Mucosa of stomach (tissue), 1 donor: ENCODE measurements around the gene H6PD.

Experiments
- H3K27me3 ChIP-seq: one replicate; pipeline ENCODE4 v1.7.0; 2013; ENCODE audit warnings: mild to moderate bottlenecking, low read length; ENCODE audit not compliant: control insufficient read depth, insufficient read depth
- H3K36me3 ChIP-seq: one replicate; pipeline ENCODE4 v1.7.0; 2013; ENCODE audit warnings: low read length; ENCODE audit not compliant: control insufficient read depth, insufficient read depth
- H3K4me1 ChIP-seq: one replicate; pipeline ENCODE4 v1.7.0; 2013; ENCODE audit warnings: mild to moderate bottlenecking, low read length; ENCODE audit not compliant: control insufficient read depth, insufficient read depth
- H3K4me3 ChIP-seq: one replicate; pipeline ENCODE4 v1.7.0; 2013; ENCODE audit warnings: low read length
- H3K9ac ChIP-seq: one replicate; pipeline ENCODE4 v1.7.0; 2013; ENCODE audit warnings: mild to moderate bottlenecking, low read length, moderate library complexity
- H3K9me3 ChIP-seq: one replicate; pipeline ENCODE4 v1.7.0; 2013; ENCODE audit warnings: mild to moderate bottlenecking, low read length, moderate library complexity; ENCODE audit not compliant: control insufficient read depth
- donor health status: Pancreatic carcinoma.

The H6PD gene

DNA sequence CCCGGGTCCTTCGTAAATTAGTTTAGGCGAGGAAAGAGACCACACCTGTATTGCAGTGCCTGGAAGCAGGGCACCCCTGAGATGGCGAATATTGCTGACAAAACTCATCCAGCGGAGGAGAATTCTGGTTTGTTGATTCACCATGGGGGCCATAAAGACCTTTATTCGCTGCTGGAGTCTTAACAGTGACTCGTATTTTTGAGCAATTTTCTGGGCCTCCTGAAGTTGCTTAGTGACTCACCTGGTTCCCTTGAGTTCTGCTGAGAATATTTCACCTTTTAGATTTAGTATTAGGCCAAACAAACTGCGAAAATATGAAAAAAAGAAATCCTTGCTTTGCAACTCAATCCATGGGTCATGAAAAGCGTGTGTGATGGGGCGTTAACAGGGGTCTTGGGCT is 20.6 kb upstream of the H6PD start:
- H3K4me1 ChIP-seq: no peaks in the 10 kb centered on the region
- H3K4me3 ChIP-seq: no peak overlapping the region
- H3K9me3 ChIP-seq: no peaks in the 10 kb centered on the region
- no peak overlapping the region for H3K9ac ChIP-seq
- H3K27me3 ChIP-seq: no peaks in the 10 kb centered on the region
- no peaks in the 10 kb centered on the region for H3K36me3 ChIP-seq

DNA sequence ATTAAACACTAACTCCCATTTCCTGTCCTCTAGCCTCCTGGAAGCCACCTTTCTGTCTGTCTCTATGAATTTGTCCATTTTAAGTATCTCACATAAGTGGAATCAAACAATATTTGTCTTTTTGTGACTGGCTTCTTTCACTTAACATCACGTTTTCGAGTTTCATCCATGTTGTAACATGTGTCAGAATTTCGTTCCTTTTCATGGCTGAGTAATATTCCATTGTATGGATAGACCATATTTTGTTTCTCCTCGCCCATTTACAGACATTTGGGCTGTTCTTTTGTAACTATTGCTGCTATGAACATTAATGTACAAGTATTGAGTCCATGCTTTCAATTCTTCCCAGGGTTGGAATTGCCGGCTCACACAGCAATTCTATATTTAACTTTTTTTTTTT is 15.7 kb upstream of the H6PD start:
- Histone ChIP-seq H3K9ac (no peak overlapping the region), H3K27me3 (no peaks in the 10 kb centered on the region), H3K36me3 (no peaks in the 10 kb centered on the region), H3K4me1 (no peaks in the 10 kb centered on the region), H3K9me3 (no peaks in the 10 kb centered on the region), H3K4me3 (no peak overlapping the region)

DNA sequence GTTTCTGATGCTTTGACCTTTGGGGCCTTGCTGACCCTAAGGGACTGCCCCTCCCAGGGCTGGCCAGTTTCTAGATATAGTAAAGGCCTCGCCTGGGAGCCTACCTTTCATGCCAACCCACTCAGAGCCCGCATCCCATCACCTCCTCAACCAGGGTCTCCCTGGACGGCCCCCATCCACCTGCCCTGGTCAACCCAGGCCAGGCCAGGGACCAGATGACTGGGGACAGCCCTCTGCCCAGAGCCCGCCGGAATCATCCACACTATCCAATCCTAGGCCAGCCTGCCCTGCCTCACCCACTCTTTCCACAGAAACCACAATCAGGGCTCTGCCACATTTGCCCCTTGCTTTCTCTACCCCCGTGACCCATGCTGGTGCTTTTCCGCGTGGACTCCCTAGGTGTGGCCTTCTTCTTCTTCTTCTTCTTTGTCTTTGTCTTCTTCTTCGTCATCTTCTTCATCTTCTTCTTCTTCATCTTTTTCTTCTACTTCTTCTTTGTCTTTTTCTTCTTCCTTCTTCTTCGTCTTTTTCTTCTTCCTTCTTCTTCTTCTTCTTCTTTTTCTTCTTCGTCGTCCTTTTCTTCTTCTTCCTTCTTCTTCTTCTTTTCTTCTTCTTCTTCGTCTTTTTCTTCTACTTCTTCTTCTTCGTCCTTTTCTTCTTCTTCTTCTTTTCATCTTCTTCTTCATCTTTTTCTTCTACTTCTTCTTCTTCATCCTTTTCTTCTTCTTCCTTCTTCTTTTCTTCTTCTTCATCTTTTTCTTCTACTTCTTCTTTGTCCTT is 11.5 kb upstream of the H6PD start:
- no peaks in the 10 kb centered on the region for H3K4me1 ChIP-seq
- no peaks in the 10 kb centered on the region for H3K36me3 ChIP-seq
- no peak overlapping the region for H3K9ac ChIP-seq
- H3K9me3 ChIP-seq: no peaks in the 10 kb centered on the region
- peaks cover 5% of the 10 kb centered on the region for H3K27me3 ChIP-seq
- no peak overlapping the region for H3K4me3 ChIP-seq

DNA sequence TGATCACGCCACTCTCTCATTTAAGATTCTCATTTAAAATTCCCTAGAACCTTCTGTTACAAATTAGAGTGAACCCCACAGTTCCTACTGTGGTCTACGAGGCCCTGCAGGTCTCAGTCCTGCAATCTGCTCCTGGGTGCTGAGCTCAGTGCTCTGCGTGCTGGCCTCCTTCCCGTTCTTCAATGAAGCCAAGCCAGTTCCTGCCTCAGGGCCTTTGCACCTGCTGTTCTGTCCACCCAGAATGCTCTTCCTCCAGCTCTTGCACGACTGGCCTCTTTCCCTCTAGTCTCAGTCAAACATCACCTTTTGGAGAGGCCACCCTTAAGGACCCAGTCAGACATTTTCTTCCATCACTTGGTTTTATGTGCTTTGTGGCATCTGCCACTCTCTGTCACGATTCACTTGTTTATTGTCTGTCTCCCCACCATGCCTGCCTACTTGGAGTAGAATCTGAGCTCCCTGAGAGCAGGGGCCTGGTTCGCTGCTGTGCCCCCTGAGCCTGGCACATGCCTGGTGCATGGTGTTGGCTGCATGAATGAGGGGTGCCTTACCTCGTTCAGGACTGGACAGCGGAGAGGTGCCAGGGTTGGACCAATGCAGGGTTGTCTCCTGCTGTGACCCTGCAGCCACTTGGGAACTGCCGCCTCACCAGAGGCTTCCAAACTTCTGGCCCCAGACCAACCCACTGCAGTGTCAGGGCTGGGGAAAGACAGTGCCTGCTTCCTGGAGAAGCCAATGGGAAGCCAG is 9.7 kb upstream of the H6PD start:
- Histone ChIP-seq H3K9me3 (no peaks in the 10 kb centered on the region), H3K36me3 (no peaks in the 10 kb centered on the region), H3K9ac (no peak overlapping the region), H3K27me3 (peaks cover 5% of the 10 kb centered on the region), H3K4me3 (no peak overlapping the region), H3K4me1 (no peaks in the 10 kb centered on the region)

DNA sequence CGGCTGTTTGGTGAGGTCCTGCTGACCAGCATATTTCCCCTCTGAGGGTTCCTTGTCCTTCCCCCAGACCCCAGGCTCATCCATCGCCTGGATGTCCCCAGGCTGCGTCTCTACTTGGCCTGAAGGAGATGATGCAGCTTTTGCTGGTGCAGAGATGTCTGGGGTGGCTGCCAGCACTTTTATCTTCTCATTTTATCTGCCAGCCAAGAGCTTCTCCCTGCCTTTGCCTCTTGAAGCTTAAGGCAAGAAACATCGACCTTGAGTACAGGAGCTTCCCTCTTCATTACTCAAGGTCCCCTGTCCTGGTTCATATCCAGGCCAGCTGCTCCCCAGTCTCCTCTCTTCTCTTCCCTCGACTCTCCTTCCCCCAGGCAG is 9.2 kb upstream of the H6PD start:
- no peaks in the 10 kb centered on the region for H3K36me3 ChIP-seq
- H3K4me1 ChIP-seq: no peaks in the 10 kb centered on the region
- H3K27me3 ChIP-seq: peaks cover 5% of the 10 kb centered on the region
- H3K9ac ChIP-seq: no peak overlapping the region
- H3K4me3 ChIP-seq: no peak overlapping the region
- H3K9me3 ChIP-seq: no peaks in the 10 kb centered on the region

DNA sequence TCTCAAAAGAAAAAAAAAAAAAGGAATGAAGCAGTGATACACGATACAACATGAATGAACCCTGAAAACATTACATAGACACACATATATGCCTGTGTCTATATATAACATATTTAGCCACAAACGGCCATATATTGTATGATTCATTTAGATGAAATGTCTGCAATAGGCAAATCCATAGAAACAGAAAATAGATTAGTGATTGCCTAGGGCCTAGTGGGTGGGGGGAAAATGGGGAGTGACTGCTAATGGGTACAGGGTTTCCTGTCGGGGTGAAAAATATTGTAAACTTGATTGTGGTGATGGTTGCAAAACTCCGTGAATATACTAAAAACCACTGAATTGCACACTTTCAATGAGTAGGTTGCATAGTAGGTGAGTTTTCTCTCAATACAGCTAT is 6.0 kb upstream of the H6PD start:
- Histone ChIP-seq H3K27me3 (peaks cover 5% of the 10 kb centered on the region), H3K9ac (no peak overlapping the region), H3K36me3 (no peaks in the 10 kb centered on the region), H3K4me3 (no peak overlapping the region), H3K4me1 (no peaks in the 10 kb centered on the region), H3K9me3 (no peaks in the 10 kb centered on the region)

DNA sequence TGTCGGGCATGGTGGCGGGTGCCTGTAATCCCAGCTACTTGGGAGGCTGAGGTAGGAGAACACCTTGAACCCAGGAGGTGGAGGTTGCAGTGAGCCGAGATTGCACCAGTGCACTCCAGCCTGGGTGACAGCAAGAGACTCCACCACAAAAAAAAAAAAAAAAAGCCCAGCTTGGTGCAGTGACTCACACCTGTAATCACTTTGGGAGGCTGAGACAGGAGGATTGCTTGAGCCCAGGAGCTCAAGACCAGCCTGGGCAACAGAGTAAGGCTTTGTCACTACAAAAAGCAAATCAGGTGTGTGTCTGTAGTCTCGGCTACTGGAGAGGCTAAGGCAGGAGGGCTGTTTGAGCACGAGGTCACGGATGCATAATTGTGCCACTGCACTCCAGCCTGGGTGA is 5.0 kb upstream of the H6PD start:
- Histone ChIP-seq H3K36me3 (no peaks in the 10 kb centered on the region), H3K4me3 (no peak overlapping the region), H3K27me3 (peaks cover 5% of the 10 kb centered on the region), H3K9me3 (no peaks in the 10 kb centered on the region), H3K4me1 (peaks cover 5% of the 10 kb centered on the region), H3K9ac (no peak overlapping the region)

DNA sequence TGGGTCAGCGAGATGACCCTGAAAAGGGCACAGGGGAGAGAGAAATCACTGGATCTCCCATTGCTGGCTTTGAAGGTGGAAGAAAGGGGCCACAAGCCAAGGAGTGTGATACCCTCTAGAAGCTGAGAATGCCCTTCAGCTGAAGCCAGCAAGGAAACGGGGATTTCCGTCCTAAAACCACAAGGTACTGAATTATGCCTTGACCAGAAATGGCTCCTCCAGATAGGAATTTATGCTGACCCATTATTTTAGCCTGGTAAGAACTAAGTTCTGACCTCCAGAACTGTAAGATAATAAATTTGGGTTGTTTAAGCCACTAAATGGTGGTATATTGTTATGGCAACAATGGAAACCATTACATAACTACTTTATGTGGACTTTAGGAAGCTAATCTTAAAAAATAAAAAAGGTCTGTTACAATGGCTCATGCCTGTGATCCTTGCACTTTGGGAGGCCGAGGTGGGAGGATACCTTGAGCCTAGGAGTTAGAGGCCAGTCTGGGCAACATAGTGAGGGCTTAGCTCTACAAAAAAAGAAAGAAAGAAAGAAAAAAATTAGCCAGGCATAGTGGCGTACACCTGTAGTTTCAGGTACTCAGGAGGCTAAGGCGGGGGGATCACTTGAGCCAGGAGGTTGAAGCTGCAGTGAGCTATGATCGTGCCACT is 3.6 kb upstream of the H6PD start:
- no peaks in the 10 kb centered on the region for H3K9me3 ChIP-seq
- H3K36me3 ChIP-seq: no peaks in the 10 kb centered on the region
- H3K4me1 ChIP-seq: peaks cover 10% of the 10 kb centered on the region
- no peak overlapping the region for H3K9ac ChIP-seq
- no peaks in the 10 kb centered on the region for H3K27me3 ChIP-seq
- no peak overlapping the region for H3K4me3 ChIP-seq

DNA sequence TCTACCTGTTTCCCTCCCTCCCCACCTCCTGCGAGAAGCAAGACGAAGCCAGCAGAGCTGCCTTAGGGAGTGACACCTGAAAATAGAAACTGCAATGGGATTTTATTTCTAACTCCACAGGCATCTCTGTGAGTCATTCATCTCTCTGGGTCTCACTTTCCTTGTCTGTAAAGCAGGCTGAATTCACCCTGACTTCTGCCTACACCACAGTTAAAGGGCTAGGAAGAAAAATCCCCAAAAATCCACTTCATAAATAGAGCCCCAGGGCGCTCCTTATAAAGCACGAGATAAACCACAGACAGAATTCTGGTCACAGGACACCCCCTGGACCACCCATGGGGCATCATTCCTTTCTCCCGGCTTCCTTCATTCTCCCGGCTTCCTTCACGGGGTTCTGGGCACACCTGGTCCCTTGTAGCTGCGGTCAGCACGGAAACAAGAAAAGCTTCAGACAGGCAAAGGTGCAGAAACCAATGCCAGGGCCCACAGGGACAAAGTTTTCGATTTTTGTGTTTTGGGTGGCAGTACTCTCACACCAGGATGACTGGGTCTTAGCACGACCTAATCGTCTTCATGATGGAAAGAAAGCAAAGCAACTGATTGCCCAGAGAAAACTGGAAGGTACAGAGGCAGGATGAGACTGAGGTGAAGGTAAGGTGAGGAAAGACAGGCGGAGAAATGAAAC is 2.8 kb upstream of the H6PD start:
- Histone ChIP-seq H3K27me3 (no peaks in the 10 kb centered on the region), H3K36me3 (no peaks in the 10 kb centered on the region), H3K9me3 (no peaks in the 10 kb centered on the region), H3K9ac (no peak overlapping the region), H3K4me3 (no peak overlapping the region), H3K4me1 (peaks cover 15% of the 10 kb centered on the region)

DNA sequence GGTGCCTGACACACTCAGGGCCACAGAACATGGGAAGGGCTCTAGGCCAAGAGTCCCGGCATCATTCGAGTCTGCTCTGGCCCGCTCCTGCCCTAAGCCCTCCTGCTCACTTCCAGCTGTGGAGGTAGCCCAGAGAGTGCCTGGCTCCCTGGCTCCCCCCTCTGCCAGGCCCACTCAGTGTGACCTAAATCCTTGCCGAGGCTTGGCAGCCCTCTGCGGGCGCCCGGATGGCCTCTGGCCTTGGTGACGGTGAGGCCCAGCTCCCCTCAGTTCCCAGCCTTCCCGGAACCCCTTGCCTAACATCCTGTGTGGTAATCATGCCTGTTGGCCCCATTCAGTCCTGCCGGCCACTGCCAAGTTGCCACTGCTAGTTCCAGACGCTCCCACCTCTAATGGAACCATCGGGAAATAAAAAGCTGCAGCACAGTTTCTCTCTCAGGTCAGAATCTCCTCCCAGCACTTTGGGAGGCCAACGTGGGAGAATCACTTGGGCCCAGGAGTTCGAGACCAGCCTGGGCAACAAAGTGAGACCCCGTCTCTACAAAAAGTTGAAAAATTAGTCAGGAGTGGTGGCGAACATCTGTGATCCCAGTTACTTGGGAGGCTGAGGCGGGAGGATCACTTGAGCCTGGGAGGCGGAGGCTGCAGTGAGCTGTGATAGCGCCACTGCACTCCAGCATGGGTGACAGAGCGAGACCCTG is 1.2 kb upstream of the H6PD start:
- peaks cover 24% of the 10 kb centered on the region for H3K4me1 ChIP-seq
- H3K36me3 ChIP-seq: no peaks in the 10 kb centered on the region
- H3K27me3 ChIP-seq: no peaks in the 10 kb centered on the region
- H3K9ac ChIP-seq: no peak overlapping the region
- no peaks in the 10 kb centered on the region for H3K9me3 ChIP-seq
- no peak overlapping the region for H3K4me3 ChIP-seq

DNA sequence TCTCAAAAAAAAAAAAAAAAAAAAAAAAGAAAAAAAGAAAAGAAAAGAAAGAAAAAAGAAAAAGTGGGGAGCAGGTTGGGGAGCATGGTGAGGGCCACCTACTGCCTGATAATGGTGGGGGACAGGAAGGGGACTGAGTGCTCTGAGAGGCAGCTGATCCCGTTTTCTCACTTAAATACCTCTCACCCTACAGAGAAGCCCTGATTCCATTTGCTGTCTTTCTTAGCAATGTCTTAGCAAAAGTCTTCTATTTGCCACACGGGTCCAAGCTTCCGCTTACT is 692 bp upstream of the H6PD start:
- H3K27me3 ChIP-seq: no peaks in the 10 kb centered on the region
- peaks cover 29% of the 10 kb centered on the region for H3K4me1 ChIP-seq

More for the DNA sequence above, 692 bp upstream of the H6PD start:
- Histone ChIP-seq H3K9ac (peak overlapping the region; percentile 61), H3K4me3 (no peak overlapping the region), H3K9me3 (no peaks in the 10 kb centered on the region), H3K36me3 (no peaks in the 10 kb centered on the region)
